Activated CD4-positive, alpha-beta T cell treated with anti-CD3 and anti-CD28 coated beads, Interleukin-10, Interleukin-2, amounts not matched to agents 100 ng/mL and 50 ng/mL, durations not matched to agents 16 hours and 8 hours (primary cell): ENCODE results near the gene LPCAT2.
"Not testable (repeated sequence)": the region's sequence is repeated elsewhere in the genome, so short reads cannot be mapped to it uniquely, and the experiment has no call there.

Experiments used
- DNase-seq: peaks from one replicate; pipeline ENCODE4 v3.0.0-alpha.2; 2020

LPCAT2 gene

DNA sequence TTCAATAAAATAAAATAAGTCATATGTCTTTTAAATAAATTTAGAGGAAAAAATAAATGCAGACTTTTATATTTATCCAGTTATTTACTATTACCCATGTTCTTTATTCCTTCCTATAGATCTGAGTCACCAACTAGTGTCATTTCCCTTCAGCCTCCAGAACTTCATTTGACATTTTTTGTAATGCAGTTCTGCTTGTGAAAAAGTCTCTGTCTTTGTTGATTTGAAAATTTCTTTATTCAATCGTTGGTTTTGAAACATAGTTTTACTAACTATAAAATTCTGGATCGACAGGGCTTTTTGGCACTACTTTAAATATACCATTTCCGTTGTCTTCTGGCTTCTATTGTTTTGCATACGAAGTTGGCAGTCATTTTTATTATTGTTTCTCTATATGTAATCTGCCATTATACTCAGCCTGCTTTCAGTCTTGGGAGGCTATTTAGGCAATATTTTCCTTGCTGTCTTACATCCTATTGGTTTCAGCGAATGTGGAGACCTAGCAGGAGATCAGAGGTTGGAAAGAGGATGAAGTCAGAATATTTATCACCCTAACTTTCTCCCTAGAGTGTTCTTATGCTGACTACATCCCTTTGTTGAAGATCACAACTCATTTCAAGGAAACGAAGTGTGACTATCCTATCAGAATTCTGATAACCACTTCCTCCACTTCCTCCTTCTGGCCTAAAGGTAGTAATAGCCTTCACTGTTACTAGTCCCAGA is 104.9 kb downstream of the LPCAT2 start:
- DNase-seq, result no peak

DNA sequence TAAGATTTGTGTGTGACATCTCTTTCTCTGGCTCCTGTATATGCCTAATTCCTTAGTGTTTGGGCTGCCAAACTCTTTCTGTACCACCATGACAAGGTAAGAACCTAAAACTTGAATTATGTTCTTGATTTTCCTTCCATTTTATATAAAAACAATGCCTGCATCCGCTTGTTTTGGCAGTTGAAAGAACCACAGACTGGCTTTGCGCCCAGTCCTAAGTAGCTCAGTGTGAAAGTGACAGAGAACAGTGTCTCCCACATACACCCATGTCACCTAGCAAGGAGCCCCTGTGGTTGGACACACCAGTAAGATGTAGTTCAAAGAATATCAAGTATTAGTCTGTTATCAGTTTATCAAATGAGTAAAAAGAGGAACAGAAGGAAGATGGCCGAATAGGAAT is 106.2 kb downstream of the LPCAT2 start:
- DNase-seq, result no peak

GRCh38 chr16:55615670-55616069 is 106.8 kb downstream of the LPCAT2 start:
- DNase-seq, result not testable (repeated sequence)

- DNase-seq, result no peak
Observed at GRCh38 chr16:55621771-55622170, 112.9 kb downstream of the LPCAT2 start.

DNA sequence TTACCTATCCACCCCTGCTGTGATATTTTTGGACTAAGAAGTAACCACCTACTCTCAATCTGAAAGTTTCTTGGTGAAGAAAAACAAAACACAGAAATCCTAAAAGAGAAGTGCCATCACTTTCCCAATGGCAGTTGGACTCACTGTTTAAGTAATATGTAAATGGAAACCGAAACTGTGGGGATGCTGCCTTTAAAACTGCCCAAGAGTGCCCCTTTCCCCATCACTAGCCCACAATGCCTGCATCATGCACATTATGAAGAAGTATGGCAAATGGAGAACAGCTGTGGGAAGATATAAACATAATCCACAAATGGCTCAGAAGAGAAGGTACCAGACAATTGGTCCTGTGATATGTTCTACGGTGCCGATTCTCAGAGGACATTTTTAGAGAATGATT is 113.4 kb downstream of the LPCAT2 start:
- DNase-seq, result no peak

DNA sequence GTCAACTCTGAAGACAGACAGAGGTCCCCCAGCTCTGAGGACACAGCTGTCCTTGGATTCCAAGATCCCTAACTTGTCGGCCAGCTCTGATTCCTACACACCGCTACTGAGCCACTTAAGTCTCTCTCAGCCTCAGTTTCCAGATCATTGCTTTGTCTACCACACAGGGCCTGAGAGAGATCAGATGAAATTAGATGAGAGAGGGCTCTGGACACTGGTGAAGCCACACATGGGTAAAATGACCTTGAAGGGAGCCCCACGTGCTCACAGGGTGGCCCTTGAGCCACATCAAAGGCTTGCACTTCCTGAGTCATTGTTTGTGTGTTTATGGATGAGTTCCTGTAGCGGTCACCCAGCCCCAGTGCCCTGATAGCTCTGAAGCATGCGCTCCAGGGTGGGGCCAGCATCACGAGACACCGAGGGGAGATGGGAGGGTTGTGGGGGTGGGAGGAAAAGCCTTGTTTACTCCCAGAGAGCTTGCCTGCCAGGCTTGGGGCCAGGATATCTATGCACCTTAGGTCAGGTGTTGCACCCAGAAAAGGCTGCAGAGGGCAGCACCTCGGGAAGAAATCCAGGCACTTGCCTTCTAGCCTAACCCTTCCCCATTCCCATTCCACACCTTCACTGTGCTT is 114.2 kb downstream of the LPCAT2 start:
- no peak for DNase-seq

GRCh38 chr16:55623640-55624039 is 114.8 kb downstream of the LPCAT2 start:
- DNase-seq, result no peak

- DNase-seq, result no peak
Observed at GRCh38 chr16:55624696-55625095, 115.8 kb downstream of the LPCAT2 start.

GRCh38 chr16:55625843-55626242 is 117.0 kb downstream of the LPCAT2 start:
- DNase-seq, result no peak

DNA sequence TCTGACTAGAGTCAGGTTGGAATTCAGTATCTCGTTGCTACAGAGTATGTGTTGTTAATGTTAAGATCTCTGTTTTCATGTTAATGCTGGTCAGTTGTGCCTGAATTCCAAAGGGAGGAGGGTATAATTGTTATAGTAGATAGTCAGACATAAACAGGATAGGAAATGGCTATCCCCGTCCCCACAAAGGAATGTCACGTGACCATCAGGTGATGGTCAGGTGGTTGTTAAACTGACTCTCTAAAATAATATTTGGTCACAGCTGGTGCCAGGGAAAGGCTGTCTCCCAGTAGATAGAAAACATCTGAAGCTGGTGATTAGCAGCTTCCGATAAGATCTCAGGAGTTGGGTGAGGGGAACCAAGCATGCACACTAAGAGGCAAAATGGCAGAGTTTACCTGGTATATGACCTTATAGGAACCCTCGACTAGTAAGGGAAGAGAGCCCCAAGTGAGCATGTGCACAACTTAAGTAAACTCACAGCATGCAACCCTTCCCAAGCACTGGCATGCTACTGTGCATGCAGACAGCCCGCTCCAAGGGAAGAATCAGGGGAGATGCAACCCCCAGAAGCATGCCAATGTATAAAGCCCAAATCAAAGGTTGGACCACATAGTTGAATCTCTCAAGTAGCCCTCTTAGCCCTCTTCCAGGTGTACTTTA is 119.6 kb downstream of the LPCAT2 start:
- no peak for DNase-seq

DNA sequence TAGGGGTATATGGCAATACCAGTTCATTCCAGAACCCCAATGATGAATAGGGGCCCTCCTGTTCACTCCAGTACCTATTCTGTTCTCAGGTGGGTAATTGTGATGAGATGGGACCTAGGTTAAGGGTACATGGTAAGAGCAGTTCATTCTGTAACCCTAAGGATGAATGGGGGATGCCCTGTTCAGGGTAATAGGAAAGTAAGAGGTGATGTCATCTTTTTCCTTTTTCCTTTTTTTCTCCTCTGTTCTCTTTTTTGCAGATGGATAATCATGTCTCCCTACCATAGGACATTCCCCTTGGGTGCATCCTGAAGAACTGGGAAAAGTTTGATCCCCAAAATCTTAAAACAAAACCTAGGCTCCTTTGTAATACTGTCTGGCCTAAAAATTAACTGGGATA is 121.9 kb downstream of the LPCAT2 start:
- DNase-seq, result no peak

- DNase-seq, result no peak
Observed at GRCh38 chr16:55632259-55632658, 123.4 kb downstream of the LPCAT2 start.

GRCh38 chr16:55634193-55634592 is 125.3 kb downstream of the LPCAT2 start:
- no peak for DNase-seq
